GM21360 (cell line): ENCODE measurements around the gene MYO18B.

Experiments used
- ATAC-seq: cut with Tn5 transposase; IDR thresholded peaks from one replicate; pipeline ENCODE4 v1.9.1; 2021; ENCODE audit warnings: mild to moderate bottlenecking, moderate library complexity; ENCODE audit not compliant: unreplicated experiment

The MYO18B gene

GRCh38 chr22:26025626-26026025, 283.6 kb downstream of the MYO18B start:
- ATAC-seq, result no peak

- ATAC-seq, result no peak
Observed at GRCh38 chr22:26027341-26027740, 285.4 kb downstream of the MYO18B start.

- no peak for ATAC-seq
Observed at GRCh38 chr22:26031641-26032040, 289.7 kb downstream of the MYO18B start.

GRCh38 chr22:26033071-26033470, 291.1 kb downstream of the MYO18B start:
- ATAC-seq, result no peak

GRCh38 chr22:26033586-26033985, 291.6 kb downstream of the MYO18B start:
- no peak for ATAC-seq

GRCh38 chr22:26035523-26035922, 293.5 kb downstream of the MYO18B start:
- ATAC-seq, result no peak

GRCh38 chr22:26038365-26038764, 296.4 kb downstream of the MYO18B start:
- ATAC-seq, result no peak

- ATAC-seq, result no peak
Observed at GRCh38 chr22:26041931-26042330, 299.9 kb downstream of the MYO18B start.

GRCh38 chr22:26043031-26043430, 301.0 kb downstream of the MYO18B start:
- ATAC-seq, result no peak

- ATAC-seq, result no peak
Observed at GRCh38 chr22:26045051-26045450, 303.1 kb downstream of the MYO18B start.

GRCh38 chr22:26045860-26046259, 303.9 kb downstream of the MYO18B start:
- no peak for ATAC-seq

GRCh38 chr22:26047516-26047915, 305.5 kb downstream of the MYO18B start:
- ATAC-seq, result no peak

- no peak for ATAC-seq
Observed at GRCh38 chr22:26047920-26048319, 305.9 kb downstream of the MYO18B start.

GRCh38 chr22:26050079-26050478, 308.1 kb downstream of the MYO18B start:
- ATAC-seq, result no peak

- ATAC-seq, result no peak
Observed at GRCh38 chr22:26053737-26054316, 311.8 kb downstream of the MYO18B start.

- no peak for ATAC-seq
Observed at GRCh38 chr22:26054841-26055605, 313.0 kb downstream of the MYO18B start.

- ATAC-seq, result no peak
Observed at GRCh38 chr22:26055693-26056092, 313.7 kb downstream of the MYO18B start.

- no peak for ATAC-seq
Observed at GRCh38 chr22:26056455-26057200, 314.6 kb downstream of the MYO18B start.

GRCh38 chr22:26057731-26058130, 315.7 kb downstream of the MYO18B start:
- ATAC-seq, result no peak

GRCh38 chr22:26064048-26064447, 322.1 kb downstream of the MYO18B start:
- ATAC-seq, result no peak

- no peak for ATAC-seq
Observed at GRCh38 chr22:26065847-26066246, 323.9 kb downstream of the MYO18B start.

GRCh38 chr22:26066534-26066933, 324.5 kb downstream of the MYO18B start:
- no peak for ATAC-seq
